IMR-90 (cell line): ENCODE data around the gene FGF5. TPM values are rescaled to one million over a fixed set of nuclear protein-coding genes. Genes with fewer than 3 reads are reported as not detected.
A peak's percentile ranks its signal among the peaks of the same experiment; 100 is the strongest.

Source experiments
- ATAC-seq: fragments of 200-7000 bp; cut with Tn5 transposase; 2 replicates; pipeline ENCODE4 v1.9.1; 2020; ENCODE audit warnings: low read depth, mild to moderate bottlenecking, moderate library complexity
- BruUV-seq: library from RNA; stranded (reverse); fragments of 400-500 nt; replicated peaks from 2 replicates; lab custom pipeline; 2021; lab: Mats Ljungman, UMichigan
- CTCF ChIA-PET: fragments of 300-600 bp; formaldehyde crosslinking; extraction: SDS; loops from one replicate; lab custom pipeline; 2021; ENCODE audit warnings: antibody characterized with exemption; lab: Yijun Ruan, JAX
- POLR2A ChIA-PET: fragments of 300-600 bp; sonication (Branson Sonifier 250); formaldehyde crosslinking; loops from one replicate; lab custom pipeline; 2022; ENCODE audit warnings: antibody characterized with exemption; ENCODE audit not compliant: unreplicated experiment; lab: Charles Lee
- DNase-seq: peaks from one replicate; pipeline ENCODE4 v3.0.0; 2013
- H2AFZ ChIP-seq: replicated peaks from 2 replicates; pipeline ENCODE3; 2013; ENCODE audit warnings: low read length, mild to moderate bottlenecking; ENCODE audit not compliant: poor library complexity
- H2AK5ac ChIP-seq: 2 replicates; pipeline ENCODE4 v1.6.1; 2013; ENCODE audit warnings: low read depth, low read length, inconsistent platforms
- H2AK9ac ChIP-seq: replicated peaks from 2 replicates; pipeline ENCODE3; 2013; ENCODE audit warnings: mild to moderate bottlenecking, low read depth, low read length, moderate library complexity; ENCODE audit not compliant: poor library complexity
- H2BK120ac ChIP-seq: 2 replicates; pipeline ENCODE4 v1.6.1; 2013; ENCODE audit warnings: low read depth, low read length, inconsistent platforms
- H2BK15ac ChIP-seq: 3 replicates; pipeline ENCODE4 v1.6.1; 2013; ENCODE audit warnings: low read depth, low read length, inconsistent platforms
- H2BK20ac ChIP-seq: 2 replicates; pipeline ENCODE4 v1.6.1; 2013; ENCODE audit warnings: low read depth, mild to moderate bottlenecking, inconsistent platforms, low read length, moderate library complexity
- H2BK5ac ChIP-seq: 2 replicates; pipeline ENCODE4 v1.6.1; 2013; ENCODE audit warnings: mild to moderate bottlenecking, low read depth, low read length, inconsistent platforms; ENCODE audit not compliant: poor library complexity, severe bottlenecking
- H3K14ac ChIP-seq: replicated peaks from 2 replicates; pipeline ENCODE4 v1.6.1; 2013; ENCODE audit warnings: low read depth, low read length, inconsistent platforms
- H3K18ac ChIP-seq: 2 replicates; pipeline ENCODE4 v1.6.1; 2013; ENCODE audit warnings: low read depth, low read length, control low read depth
- H3K23ac ChIP-seq: 2 replicates; pipeline ENCODE4 v1.6.1; 2013; ENCODE audit warnings: low read depth, low read length, inconsistent platforms
- H3K27ac ChIP-seq: 2 replicates; pipeline ENCODE4 v1.5.1; 2013; ENCODE audit warnings: mild to moderate bottlenecking, control low read depth, low read length; ENCODE audit not compliant: insufficient read depth
- H3K27me3 ChIP-seq: 2 replicates; pipeline ENCODE4 v1.6.1; 2013; ENCODE audit warnings: low read length; ENCODE audit not compliant: control insufficient read depth, insufficient read depth
- H3K36me3 ChIP-seq: 2 replicates; pipeline ENCODE4 v1.6.1; 2013; ENCODE audit warnings: low read length, mixed read lengths; ENCODE audit not compliant: control insufficient read depth, insufficient read depth
- H3K4ac ChIP-seq: 2 replicates; pipeline ENCODE4 v1.6.1; 2013; ENCODE audit warnings: low read depth, low read length, inconsistent platforms
- H3K4me1 ChIP-seq: 2 replicates; pipeline ENCODE4 v1.6.1; 2013; ENCODE audit warnings: low read length, mixed read lengths; ENCODE audit not compliant: control insufficient read depth, insufficient read depth
- H3K4me2 ChIP-seq: 2 replicates; pipeline ENCODE4 v1.6.1; 2013; ENCODE audit warnings: low read depth, mild to moderate bottlenecking, control low read depth, low read length, moderate library complexity
- H3K4me3 ChIP-seq: 2 replicates; pipeline ENCODE4 v1.5.1; 2013; ENCODE audit warnings: low read depth, mild to moderate bottlenecking, control low read depth, low read length, moderate library complexity; ENCODE audit not compliant: insufficient read depth
- H3K56ac ChIP-seq: 2 replicates; pipeline ENCODE4 v1.6.1; 2013; ENCODE audit warnings: low read length, inconsistent platforms; ENCODE audit not compliant: insufficient read depth; ENCODE audit errors: extremely low read depth
- H3K79me1 ChIP-seq, 2 experiments: 2 replicates each; pipeline ENCODE4 v1.6.1; 2013; ENCODE audit warnings: low read length in 2 of 2, inconsistent platforms in 1 of 2, low read depth in 1 of 2
- H3K9ac ChIP-seq: 2 replicates; pipeline ENCODE4 v1.6.1; 2013; ENCODE audit warnings: low read depth, low read length, control low read depth
- H3K9me1 ChIP-seq: 2 replicates; pipeline ENCODE4 v1.6.1; 2013; ENCODE audit warnings: low read length, inconsistent platforms; ENCODE audit not compliant: insufficient read depth
- H3K9me3 ChIP-seq: 2 replicates; pipeline ENCODE4 v1.6.1; 2013; ENCODE audit warnings: low read length; ENCODE audit not compliant: control insufficient read depth, insufficient read depth
- H4K20me1 ChIP-seq: 2 replicates; pipeline ENCODE4 v1.6.1; 2013; ENCODE audit warnings: low read length, inconsistent platforms; ENCODE audit not compliant: insufficient read depth
- H4K5ac ChIP-seq: 2 replicates; pipeline ENCODE4 v1.6.1; 2013; ENCODE audit warnings: mild to moderate bottlenecking, low read depth, low read length, control low read depth
- H4K8ac ChIP-seq, 2 experiments: 2 replicates each; pipeline ENCODE4 v1.6.1; 2013; ENCODE audit warnings: low read depth in 2 of 2, low read length in 2 of 2, control low read depth in 1 of 2, inconsistent platforms in 1 of 2
- H4K91ac ChIP-seq: 2 replicates; pipeline ENCODE4 v1.6.1; 2013; ENCODE audit warnings: low read depth, low read length, inconsistent platforms; ENCODE audit not compliant: insufficient read depth
- BHLHE40 ChIP-seq: fragments of 150-350 bp; IDR thresholded peaks from 2 replicates; pipeline ENCODE4 v1.6.1; 2016; ENCODE audit warnings: mild to moderate bottlenecking, low read depth, low read length
- CEBPB ChIP-seq: IDR thresholded peaks from 2 replicates; pipeline ENCODE4 v1.6.1; 2012; ENCODE audit warnings: low read depth, low read length, improper control_type of control experiment
- CHD1 ChIP-seq: IDR thresholded peaks from 2 replicates; pipeline ENCODE4 v1.6.1; 2012; ENCODE audit warnings: low read depth, low read length, improper control_type of control experiment
- MAFK ChIP-seq: IDR thresholded peaks from 2 replicates; pipeline ENCODE4 v1.6.1; 2012; ENCODE audit warnings: low read depth, low read length, improper control_type of control experiment
- MAZ ChIP-seq: IDR thresholded peaks from 2 replicates; pipeline ENCODE4 v1.6.1; 2012; ENCODE audit warnings: low read depth, mild to moderate bottlenecking, low read length, improper control_type of control experiment, moderate library complexity, borderline replicate concordance
- MXI1 ChIP-seq: IDR thresholded peaks from 2 replicates; pipeline ENCODE4 v1.6.1; 2012; ENCODE audit warnings: low read depth, mild to moderate bottlenecking, low read length, moderate library complexity, borderline replicate concordance
- RCOR1 ChIP-seq: IDR thresholded peaks from 2 replicates; pipeline ENCODE4 v1.6.1; 2012; ENCODE audit warnings: mild to moderate bottlenecking, low read length, improper control_type of control experiment; ENCODE audit not compliant: insufficient replicate concordance
- RFX5 ChIP-seq: IDR thresholded peaks from 2 replicates; pipeline ENCODE4 v1.8.0; 2012; ENCODE audit warnings: low read depth, mild to moderate bottlenecking, low read length, moderate library complexity
- SMC3 ChIP-seq: fragments of 150-350 bp; IDR thresholded peaks from 2 replicates; pipeline ENCODE4 v1.6.1; 2016; ENCODE audit warnings: low read depth, mild to moderate bottlenecking, antibody characterized with exemption, low read length, moderate library complexity
- WGBS, 2 experiments: methylation state at CpG; one replicate each; pipeline versions ENCODE4 v1.1.5 to v1.1.7; 2013; ENCODE audit warnings: missing lambda C conversion rate in 2 of 2; ENCODE audit not compliant: insufficient read length in 1 of 2; ENCODE audit errors: extremely low coverage in 2 of 2; 5-methylcytosine and 5-hydroxymethylcytosine counted together
- dilution Hi-C: fragments of 300-500 bp; cut with HindIII; formaldehyde crosslinking; loops from one replicate; pipeline ENCODE4 v1.14.3; 2018; ENCODE audit warnings: low sequenced_read_pairs; ENCODE audit not compliant: unreplicated experiment
- in situ Hi-C: fragments of 300-500 bp; cut with MboI; formaldehyde crosslinking; loops from 3 replicates; pipeline ENCODE4 v1.14.3; 2019; ENCODE audit warnings: low sequenced_read_pairs, inconsistent platforms, mixed read lengths
- intact Hi-C: fragments of 100-400 bp; cut with micrococcal nuclease; formaldehyde crosslinking; loops from 2 replicates; pipeline ENCODE4 v1.10.0; 2022
- polyA plus RNA-seq, 3 experiments: library from polyadenylated mRNA; depleted of rRNA; stranded (reverse); fragments of >200 nt; gene quantifications; 2 replicates each; pipeline ENCODE4 v1.2.3, GENCODE V29; 2012; ENCODE audit warnings: low replicate concordance in 1 of 3
- total RNA-seq: library from RNA; depleted of rRNA; stranded (reverse); fragments of >200 nt; gene quantifications from 2 replicates; pipeline ENCODE4 v1.2.3, GENCODE V29; 2012

The FGF5 gene
- total and polyA plus RNA-seq, 2 of the 4 experiments (the other 2 are of a cell fraction) = 18.6 to 42.1 TPM

GRCh38 chr4:80264825-80265224, 1.6 kb upstream of the FGF5 start:
- no peak for TF ChIP-seq RCOR1
- TF ChIP-seq MAFK = no peak
- no peak for TF ChIP-seq RFX5
- no peak for TF ChIP-seq SMC3
- no peak for TF ChIP-seq MXI1
- TF ChIP-seq CEBPB = no peak
- TF ChIP-seq MAZ = no peak
- TF ChIP-seq CHD1 = no peak
- TF ChIP-seq BHLHE40 = no peak
- Histone ChIP-seq H3K4ac (peak overlapping the region; percentile 75), H4K20me1 (peaks cover 19% of the 10 kb centered on the region; the same call in 1 of the 2 replicates), H3K4me2 (peak overlapping the region; percentile 91), H3K18ac (peak overlapping the region; percentile 62; the same call in 1 of the 2 replicates), H3K4me3 (no peak overlapping the region), H3K14ac (peak overlapping the region; percentile 74), H2AFZ (no peak overlapping the region), H3K36me3 (peaks cover 4% of the 10 kb centered on the region; the same call in 1 of the 2 replicates), H2BK15ac (peak overlapping the region; percentile 64), H4K8ac (peak overlapping the region; percentile 14 to 44; a peak in 2 of 4 replicates), H2AK5ac (peak overlapping the region; percentile 38), H3K9me3 (no peaks in the 10 kb centered on the region), H2BK20ac (peak overlapping the region; percentile 68), H3K9ac (no peak overlapping the region), H4K5ac (peak overlapping the region; percentile 42; the same call in 1 of the 2 replicates), H3K9me1 (peaks cover 9% of the 10 kb centered on the region; the same call in 1 of the 2 replicates), H3K4me1 (peaks cover 6% of the 10 kb centered on the region), H4K91ac (peak overlapping the region; percentile 76), H3K56ac (peak overlapping the region; percentile 22; the same call in 1 of the 2 replicates), H2BK120ac (peak overlapping the region; percentile 92), H2BK5ac (peak overlapping the region; percentile 95), H3K27ac (no peak overlapping the region), H3K79me1 (peaks cover 5 to 22% of the 10 kb centered on the region in 2 experiments), H3K23ac (peak overlapping the region; percentile 94), H3K27me3 (no peaks in the 10 kb centered on the region), H2AK9ac (peak overlapping the region; percentile 1)
- intact Hi-C loops (loop anchor here (5.0 kb wide), 3 partner anchors 57 to 1313 kb away; no protein-coding TSS in a partner anchor), dilution Hi-C loops (no loop called here), in situ Hi-C loops (loop anchor here (5.0 kb wide), 1 partner anchor 43 kb away; no protein-coding TSS in a partner anchor)
- no CpG with 5 or more reads among the region's 1 CpG for WGBS, 2 experiments
- DNase-seq (no peak), ATAC-seq (no peak)
- ChIA-PET POLR2A (interaction anchor here (1.2 to 1.3 kb wide), 2 partner anchors 27 to 30 kb away, joined by 4 to 5 read pairs; no protein-coding TSS in a partner anchor), CTCF (interaction anchor here (1.1 to 2.6 kb wide), 3 partner anchors 11 to 50 kb away, joined by 3 to 8 read pairs (median 4); no protein-coding TSS in a partner anchor)
- BruUV-seq = no TSS peak
